HPDE6-E6E7 (cell line): Measurements from ENCODE around the gene TPRA1.
"Not testable (repeated sequence)": the region's sequence is repeated elsewhere in the genome, so short reads cannot be mapped to it uniquely, and the experiment has no call there.

ENCODE experiments used
- DNase-seq: peaks from one replicate; pipeline ENCODE4 v3.0.0; 2011; ENCODE audit warnings: missing footprints; ENCODE audit errors: extremely low spot score

TPRA1 gene

DNA sequence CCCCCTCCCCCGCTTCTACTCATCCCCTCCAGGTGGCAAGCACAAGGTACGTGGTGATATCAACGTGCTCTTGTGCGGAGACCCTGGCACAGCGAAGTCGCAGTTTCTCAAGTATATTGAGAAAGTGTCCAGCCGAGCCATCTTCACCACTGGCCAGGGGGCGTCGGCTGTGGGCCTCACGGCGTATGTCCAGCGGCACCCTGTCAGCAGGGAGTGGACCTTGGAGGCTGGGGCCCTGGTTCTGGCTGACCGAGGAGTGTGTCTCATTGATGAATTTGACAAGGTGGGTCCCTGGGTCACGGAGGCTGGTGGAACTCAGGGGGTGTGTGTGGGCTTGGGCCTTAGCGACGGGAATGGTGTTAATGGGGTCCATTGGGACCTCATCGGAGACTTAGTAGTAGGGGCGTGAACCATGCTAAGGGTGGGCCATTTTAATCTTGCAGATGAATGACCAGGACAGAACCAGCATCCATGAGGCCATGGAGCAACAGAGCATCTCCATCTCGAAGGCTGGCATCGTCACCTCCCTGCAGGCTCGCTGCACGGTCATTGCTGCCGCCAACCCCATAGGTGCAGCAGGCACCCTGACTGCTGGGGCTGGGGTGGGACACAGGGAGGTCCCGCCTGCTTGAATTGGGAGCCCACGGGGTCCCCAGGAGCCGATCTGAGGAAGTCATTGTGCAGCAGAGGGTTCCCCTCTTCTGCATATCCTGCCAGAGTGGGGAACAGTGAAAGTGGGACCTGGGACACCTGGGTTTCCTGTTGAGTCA, 26.5 kb upstream of the TPRA1 start:
- DNase-seq, result no peak

DNA sequence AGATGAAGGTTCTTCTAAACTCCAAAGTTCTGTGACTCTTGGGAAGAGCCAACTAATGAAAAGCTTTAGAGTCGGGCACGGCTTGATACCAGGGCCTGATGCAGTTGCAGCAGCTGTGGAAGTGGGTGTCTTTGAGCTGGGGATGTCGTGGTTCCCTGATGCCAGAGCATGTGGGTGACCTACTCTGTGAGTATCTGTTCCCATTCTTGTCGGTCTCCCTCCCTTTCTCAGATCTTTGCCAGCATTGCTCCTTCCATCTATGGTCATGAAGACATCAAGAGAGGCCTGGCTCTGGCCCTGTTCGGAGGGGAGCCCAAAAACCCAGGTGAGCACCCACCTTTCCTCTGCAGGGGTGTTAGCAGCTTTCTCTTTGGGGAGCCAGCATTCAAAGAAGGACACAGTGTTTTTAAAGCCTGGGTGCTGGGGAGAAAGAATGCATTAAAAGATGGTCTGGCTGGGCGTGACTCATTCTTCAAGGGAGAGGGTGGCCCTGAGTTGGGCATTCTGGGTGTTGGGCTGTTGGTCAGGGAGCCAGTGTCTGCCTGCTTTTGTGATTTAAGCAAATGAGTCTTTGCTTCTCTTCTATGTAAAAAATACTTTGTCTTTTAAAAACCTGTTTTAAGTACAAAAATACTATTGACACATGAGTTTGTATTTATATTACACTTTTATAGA, 25.2 kb upstream of the TPRA1 start:
- DNase-seq, result no peak

DNA sequence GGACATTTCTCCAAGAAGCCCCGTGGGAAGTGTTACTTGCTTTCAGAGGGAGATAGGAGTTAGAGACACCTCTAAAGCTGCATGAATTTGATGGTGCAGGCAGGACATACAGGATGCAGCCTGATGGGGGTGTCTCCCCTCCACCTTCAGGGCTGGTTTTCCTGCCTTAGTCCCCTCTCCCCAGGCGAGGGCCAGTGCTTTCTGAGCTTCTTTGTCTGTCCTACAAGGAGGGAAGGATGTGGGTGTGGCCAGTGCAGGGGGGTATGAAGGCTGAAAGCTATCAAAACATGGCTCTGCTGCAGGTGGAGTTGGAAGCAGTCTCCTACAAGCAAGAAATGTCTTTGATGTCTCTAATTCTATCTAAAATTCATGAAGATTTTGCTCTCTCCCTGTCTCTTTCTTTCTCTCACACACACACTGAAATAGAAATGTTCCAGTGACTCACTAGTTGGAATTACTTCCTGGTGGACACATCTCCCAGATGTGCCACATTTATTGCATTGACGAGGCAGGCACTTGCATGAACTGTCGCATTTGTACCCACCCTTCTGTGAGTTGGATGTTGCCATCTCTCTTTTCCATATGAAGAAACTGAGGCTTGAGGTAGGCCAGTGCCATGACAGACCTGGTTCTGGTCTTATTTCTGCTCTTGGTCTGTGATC, 24.5 kb upstream of the TPRA1 start:
- DNase-seq, result no peak

DNA sequence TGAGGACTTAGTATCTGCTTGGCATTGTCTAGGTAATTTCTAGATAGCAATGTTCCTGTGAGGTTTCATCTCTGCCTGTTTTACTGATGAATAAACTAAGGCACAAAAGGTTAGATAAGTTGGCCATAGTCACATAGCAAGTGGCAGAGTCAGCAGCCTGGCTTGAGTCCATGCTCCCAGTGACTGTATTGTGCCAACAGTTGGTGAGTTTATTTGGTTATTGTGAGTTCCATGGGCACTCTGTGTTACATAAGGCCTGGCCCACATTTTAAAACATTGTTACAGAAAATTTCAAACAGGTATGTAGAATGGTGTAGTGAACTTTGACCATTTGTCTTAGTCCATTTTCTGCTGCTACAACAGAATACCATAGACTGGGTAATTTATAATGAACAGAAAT, 22.9 kb upstream of the TPRA1 start:
- no peak for DNase-seq

DNA sequence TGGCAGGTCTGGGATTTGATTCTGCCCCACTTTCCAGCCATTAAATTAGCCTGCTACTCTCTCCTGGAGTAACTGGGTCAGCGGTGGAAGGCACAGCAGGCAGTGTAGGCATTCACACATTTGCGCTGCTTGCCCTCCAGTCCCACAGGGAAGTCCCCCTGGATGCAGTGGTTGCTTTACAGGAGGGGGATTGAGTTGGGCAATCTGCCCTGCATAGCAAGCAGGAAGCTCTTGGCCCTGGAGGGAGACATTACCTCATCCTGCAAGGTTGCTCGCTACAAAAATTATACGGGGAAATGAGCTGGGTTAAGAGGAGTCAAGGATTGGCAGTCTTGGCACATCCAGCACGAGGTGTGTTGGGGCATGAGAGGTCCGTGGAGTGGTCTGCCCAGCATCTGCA, 22.4 kb upstream of the TPRA1 start:
- no peak for DNase-seq

DNA sequence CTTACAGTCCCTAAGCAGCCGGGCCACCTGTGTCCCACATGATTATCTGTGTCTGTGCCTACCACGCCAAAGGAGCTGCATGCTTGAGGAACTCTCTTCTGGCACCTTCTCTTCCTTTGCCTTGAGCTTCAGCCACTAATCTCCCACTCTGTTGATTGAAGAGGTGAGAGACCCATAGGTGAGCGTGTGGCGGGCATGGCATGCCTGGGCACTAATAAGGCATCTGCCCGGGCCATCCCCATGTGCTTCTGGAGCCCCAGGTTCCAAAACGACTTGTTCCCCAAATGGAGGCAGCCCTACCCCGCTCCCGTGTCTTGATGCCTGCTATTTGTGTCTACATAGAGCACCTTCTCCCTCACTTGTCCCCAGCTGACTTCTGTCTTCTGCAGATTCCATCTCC, 20.7 kb upstream of the TPRA1 start:
- DNase-seq, result no peak

DNA sequence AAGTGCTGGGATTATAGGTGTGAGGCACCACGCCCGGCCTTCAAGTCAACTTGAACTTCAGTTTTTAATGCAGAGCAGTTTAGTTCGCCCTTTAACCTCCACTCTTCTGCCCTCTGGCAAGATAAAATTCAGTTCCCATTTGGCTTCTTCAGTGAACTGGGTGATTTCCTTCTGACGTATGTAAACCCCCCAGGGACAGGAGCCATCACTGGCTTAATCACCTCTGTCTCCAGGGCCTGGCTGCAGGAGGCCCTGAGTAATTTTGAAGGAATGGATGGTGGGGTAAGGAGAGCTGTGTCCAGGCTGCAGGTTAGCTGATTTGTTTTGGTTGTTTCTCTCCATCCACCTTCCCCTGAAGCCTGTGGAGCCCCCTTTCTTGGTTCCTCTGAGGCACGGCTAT, 19.6 kb upstream of the TPRA1 start:
- DNase-seq, result no peak

DNA sequence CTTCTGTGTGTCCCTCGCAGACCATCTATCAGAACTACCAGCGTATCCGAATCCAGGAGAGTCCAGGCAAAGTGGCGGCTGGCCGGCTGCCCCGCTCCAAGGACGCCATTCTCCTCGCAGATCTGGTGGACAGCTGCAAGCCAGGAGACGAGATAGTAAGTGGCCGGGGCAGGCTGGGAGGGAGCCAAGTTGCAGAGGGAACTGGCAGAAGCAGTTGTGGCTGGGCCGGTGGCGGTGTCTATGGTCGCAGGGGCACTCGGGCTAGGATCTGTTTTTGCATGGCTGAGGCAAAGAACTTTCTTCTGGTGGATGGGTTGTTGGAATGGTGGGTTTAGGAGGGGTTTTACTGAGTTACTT, 17.8 kb upstream of the TPRA1 start:
- no peak for DNase-seq

DNA sequence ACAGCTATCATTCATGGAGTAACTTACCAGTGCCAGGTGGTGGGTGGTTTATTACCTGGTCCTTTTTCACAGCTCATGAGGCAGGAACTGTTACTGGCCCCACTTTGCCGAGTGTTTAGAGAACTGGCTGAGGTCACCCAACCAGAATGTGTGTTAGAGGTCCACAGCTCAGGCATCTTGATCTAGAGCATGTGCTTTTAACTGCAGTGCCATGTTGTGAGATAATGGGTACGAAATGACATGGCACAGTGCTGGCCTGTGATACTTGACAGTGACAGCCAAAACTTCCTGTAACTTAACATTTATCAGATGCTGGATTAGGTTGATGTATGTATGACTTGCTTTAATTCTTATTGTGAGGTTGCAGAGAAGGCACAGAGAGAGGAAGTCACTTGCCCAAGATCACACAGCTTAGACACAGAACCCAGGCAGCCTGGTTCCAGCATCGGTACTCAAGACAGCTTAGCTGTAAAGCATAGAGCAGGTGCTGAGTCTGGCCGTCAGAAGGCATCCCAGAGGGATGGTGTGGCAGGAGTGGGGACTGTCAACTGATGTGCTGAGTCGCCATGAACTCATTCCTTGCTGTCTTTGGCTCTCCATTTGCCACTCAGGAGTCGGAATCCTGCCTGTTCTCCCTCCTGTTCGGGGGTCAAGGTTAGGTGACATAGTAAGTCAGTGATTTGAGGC, 17.3 kb upstream of the TPRA1 start:
- no peak for DNase-seq

DNA sequence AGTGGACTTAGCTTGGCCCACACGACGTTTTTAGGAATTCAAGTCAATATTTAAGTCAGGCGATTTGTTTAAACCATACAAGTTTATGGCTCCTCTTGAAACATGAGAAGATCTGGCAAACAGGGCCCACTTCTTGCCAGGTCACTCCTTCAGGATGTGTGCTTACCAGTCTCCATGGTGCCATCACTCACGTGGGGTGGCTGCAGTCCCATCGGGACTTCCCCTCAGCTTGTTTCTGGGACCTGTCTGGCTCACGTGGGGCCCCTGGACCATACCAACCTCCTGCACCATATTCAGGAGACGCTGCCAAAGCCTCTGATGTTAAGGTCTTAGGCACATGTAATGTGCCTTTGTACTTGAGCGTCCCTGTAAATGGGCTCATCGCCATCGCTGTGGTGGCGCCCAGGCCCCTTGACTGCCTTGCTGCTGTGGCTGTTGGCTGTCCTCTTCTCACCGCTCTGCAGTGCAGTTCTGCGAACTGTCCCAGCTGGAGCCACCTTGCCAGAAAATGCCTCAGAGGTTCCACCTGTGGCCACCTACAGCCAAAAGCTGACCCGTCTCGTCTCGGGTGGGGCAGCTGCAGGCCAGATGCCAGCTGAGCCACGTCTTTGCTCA, 16.6 kb upstream of the TPRA1 start:
- no peak for DNase-seq

DNA sequence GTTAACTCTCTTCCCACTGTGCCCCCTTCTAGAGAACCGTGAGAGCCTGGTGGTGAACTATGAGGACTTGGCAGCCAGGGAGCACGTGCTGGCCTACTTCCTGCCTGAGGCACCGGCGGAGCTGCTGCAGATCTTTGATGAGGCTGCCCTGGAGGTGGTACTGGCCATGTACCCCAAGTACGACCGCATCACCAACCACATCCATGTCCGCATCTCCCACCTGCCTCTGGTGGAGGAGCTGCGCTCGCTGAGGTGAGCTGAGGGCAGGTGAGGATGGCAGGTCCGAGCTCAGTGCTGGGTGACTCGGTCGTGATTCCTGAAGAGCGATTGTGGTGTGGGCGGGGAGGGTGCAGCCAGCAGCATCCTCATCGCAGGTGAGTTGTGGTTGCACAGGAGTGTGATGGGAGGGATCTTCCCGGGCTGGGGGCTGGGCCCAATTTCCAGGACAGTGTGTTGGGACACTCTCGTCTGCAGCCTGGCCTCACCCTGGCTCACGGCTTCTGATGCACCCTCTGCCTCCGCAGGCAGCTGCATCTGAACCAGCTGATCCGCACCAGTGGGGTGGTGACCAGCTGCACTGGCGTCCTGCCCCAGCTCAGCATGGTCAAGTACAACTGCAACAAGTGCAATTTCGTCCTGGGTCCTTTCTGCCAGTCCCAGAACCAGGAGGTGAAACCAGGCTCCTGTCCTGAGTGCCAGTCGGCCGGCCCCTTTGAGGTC, 15.7 kb upstream of the TPRA1 start:
- DNase-seq, result no peak

DNA sequence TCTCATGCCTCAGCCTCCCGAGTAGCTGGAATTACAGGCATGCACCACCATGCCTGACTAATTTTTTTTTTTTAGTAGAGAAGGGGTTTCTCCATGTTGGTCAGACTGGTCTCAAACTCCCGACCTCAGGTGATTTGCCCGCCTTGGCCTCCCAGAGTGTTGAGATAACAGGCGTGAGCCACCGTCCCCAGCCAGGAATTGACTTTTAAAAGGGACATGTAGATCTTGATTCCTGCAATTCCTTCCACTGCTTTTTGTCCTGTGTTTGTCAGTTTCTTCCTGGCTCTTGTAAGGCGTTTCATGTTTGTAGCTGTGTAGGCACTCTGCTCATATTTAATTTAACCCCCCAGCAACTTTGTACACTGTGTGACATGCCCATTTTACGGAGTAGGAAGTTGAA, 15.0 kb upstream of the TPRA1 start:
- not testable (repeated sequence) for DNase-seq

DNA sequence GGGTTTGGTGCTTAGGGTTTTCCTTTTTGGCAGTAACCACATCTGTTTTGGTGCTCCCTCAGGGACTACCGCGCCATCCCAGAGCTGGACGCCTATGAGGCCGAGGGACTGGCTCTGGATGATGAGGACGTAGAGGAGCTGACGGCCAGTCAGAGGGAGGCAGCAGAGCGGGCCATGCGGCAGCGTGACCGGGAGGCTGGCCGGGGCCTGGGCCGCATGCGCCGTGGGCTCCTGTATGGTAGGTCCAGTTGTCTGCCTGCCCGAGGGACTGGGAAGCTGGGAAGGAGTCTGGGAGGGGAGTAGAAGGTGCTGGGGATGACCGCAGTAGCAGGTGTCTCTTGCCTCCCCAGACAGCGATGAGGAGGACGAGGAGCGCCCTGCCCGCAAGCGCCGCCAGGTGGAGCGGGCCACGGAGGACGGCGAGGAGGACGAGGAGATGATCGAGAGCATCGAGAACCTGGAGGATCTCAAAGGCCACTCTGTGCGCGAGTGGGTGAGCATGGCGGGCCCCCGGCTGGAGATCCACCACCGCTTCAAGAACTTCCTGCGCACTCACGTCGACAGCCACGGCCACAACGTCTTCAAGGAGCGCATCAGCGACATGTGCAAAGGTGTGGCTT, 14.1 kb upstream of the TPRA1 start:
- no peak for DNase-seq

DNA sequence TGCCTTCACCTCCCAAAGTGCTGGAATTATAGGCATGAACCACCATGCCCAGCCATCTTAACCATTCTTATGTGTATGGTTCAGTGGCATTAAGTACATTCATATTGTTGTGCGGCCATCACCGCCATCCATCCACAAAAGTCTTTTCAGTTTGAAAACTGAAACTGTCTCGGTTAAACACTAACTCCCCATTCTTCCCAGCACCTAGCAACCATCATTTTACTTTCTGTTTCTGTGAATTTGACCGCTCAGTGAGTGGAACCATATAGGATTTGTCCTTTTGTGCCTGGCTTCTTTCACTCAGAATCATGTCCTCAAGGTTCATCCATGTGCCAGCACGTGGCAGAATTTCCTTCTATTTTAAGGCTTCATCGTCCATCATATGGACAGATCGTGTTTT, 13.5 kb upstream of the TPRA1 start:
- DNase-seq, result no peak

DNA sequence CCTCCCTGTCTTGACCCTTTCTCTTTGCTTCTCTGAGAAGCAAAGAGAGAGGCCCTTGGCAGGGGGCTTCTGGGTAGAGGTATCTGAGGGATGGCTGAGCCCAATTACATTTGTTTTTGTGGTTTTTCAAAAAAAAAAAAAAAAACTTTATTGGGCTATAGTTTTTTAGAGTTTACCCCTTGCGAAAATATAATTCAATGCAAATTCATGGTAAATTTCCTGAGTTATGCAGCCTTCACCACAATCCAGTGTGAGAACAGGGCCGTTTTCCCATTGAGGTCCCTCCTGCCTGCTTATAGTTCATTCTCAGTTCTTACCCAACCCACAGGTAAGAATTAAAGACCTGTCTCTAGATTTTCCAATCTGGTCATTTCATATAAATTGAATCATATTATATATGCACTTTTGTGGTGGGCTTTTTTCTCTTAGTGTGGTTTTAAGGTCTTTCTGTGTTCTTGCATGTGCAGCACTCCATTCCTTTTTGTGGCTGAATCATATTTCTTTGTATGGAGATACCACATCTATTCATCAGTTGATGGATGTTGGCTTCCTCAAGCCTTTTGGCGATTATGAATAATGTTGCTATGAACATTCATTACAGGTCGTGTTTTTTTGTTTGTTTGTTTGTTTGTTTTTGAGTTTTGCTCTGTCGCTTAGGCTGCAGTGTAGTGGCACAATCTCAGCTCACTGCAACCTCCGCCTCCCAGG, 10.4 kb upstream of the TPRA1 start:
- DNase-seq, result no peak

DNA sequence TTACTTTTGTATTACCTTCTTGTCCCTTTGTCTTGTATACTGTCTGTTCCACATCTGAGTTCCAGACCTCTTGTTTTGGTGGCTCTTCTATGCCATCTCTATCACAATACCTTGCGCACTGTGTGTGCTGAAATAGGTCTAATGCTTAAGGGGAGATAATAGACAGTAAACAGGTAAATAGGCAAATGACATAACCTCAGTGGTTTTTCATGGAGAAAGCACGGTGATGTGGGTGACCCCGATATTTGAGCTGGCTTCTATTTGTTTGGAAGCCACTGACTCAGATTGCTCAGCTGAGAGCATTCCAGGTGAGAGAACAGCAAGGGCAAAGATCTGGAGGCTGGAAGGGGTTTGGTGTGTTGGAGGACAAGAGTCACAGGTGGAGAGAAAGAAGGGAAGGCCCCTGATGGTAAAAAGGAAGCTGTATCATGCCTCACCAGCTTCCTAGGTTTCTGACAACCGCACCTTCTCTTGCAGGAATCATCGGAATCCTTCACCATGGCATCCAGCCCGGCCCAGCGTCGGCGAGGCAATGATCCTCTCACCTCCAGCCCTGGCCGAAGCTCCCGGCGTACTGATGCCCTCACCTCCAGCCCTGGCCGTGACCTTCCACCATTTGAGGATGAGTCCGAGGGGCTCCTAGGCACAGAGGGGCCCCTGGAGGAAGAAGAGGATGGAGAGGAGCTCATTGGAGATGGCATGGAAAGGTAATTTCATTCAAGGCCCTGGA, 8.5 kb upstream of the TPRA1 start:
- DNase-seq, result no peak

DNA sequence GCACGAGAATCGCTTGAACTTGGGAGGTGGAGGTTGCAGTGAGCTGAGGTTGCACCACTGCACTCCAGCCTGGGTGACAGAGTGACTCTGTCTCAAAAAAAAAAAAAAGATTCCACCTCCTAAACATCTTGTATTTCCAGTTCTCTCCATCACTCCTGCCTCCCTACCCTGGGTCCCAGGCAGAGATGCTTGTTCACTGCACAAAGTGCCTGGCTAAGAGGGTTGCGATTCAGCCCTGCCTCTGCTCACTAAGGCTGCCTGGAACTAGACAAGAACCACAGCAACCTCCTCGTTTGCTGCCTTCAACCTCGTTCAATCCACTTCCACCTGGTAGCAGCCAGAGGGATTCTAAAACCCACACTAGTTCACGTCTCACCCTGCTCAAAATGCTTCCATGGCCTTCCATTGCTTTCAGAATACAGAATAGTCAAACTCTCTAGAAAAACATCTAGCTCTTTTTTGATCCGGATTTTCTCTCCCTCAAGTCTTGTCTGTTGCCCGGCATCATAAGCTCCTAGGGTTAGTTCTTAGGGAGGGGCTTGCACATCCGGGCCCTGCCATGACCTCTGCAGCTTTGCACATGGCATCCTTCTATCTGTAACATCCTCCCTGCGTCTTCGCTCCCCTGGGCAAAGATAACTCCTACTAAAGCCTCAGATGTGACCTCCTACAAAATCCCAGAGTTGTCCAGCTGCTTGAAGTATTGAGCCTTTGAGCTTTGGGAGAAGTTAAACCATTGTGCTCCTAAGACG, 6.7 kb upstream of the TPRA1 start:
- no peak for DNase-seq

DNA sequence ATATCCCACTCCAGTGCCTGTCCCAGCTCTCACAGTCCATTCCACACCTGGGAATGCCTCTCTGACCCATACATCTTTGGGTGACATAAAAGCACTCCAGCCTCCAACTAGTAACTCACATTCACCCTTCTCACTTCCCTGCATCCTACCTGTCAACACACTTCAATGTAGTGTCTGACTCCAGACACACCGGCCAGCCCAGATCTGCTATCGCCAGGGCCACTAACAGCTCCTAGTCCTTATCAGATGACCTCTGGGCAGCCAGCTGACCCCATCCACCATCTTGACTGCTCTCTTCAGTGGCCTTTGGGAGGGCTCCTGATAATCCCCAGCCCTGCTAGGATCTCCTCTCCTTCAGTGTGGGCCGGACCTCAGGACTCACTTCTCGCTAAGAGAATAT, 4.8 kb upstream of the TPRA1 start:
- DNase-seq, result no peak

DNA sequence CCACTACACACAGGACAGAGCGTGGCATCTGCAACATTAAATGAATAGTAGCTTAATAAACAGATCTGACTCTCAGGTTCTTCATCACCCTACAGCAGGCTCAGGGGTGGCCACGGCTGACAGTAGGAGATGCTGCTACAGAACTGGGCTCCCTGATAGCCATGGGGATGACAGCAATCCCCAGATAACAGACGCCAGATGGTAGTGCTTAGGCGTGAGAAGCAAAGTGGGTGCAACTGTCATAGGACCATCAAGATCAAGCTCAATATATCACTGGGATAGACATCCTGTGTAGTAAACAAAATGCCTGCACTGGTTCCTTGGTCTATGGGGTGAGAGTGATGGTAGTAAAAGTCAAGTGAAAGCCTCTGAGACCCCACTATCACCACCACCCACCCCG, 2.6 kb upstream of the TPRA1 start:
- DNase-seq, result no peak
